Measurements from ENCODE around the gene METTL9. TPM values are rescaled to one million over a fixed set of nuclear protein-coding genes. Genes with fewer than 3 reads are reported as not detected.

Gene METTL9
- total and polyA plus RNA-seq, 2 of the 13 experiments (the other 11 are each of a cell fraction or from before 2014, with no cell fraction given) = 123 to 204 TPM

GRCh38 chr16:21600031-21600773 is 825 bp downstream of the METTL9 start (continued):
- TF ChIP-seq CBX5 (CRISPR knock-in tag; IDR thresholded peaks at IDR 0.05; ENCODE audit: borderline replicate concordance) (peak; percentile 62; the same call in 1 of the 2 replicates), ZKSCAN5 (CRISPR knock-in tag; IDR thresholded peaks at IDR 0.05) (no peak), NBN (conservative IDR thresholded peaks at IDR 0.05) (no peak), ZNF598 (CRISPR knock-in tag; IDR thresholded peaks at IDR 0.05; ENCODE audit: borderline replicate concordance) (no peak), ZMYM3 (CRISPR knock-in tag; IDR thresholded peaks at IDR 0.05) (0 out of 2 replicates have a peak, but pooled peaks have one; percentile 18), SMARCC2 (IDR thresholded peaks at IDR 0.05) (no peak), ZNF580 (CRISPR knock-in tag; IDR thresholded peaks at IDR 0.05; ENCODE audit: borderline replicate concordance, low read depth) (no peak; the same call in 1 of the 2 replicates), MZF1 (CRISPR knock-in tag; IDR thresholded peaks at IDR 0.05; ENCODE audit: borderline replicate concordance) (no peak), THAP11 (CRISPR knock-in tag; IDR thresholded peaks at IDR 0.05) (0 out of 2 replicates have a peak, but pooled peaks have one; percentile 25), SKI (IDR thresholded peaks at IDR 0.05; ENCODE audit: partially characterized antibody) (no peak), THAP8 (CRISPR knock-in tag; IDR thresholded peaks at IDR 0.05; ENCODE audit: borderline replicate concordance) (no peak; the same call in 1 of the 2 replicates), KDM4B (CRISPR knock-in tag; IDR thresholded peaks at IDR 0.05) (no peak), KIAA2018 (CRISPR knock-in tag; IDR thresholded peaks at IDR 0.05; ENCODE audit: borderline replicate concordance) (no peak), SRSF1 (optimal IDR thresholded peaks at IDR 0.05; ENCODE audit: low read depth, low read length) (no peak), HOXA9 (CRISPR knock-in tag; IDR thresholded peaks at IDR 0.05; ENCODE audit: borderline replicate concordance) (no peak), GABPB1 (CRISPR knock-in tag; IDR thresholded peaks at IDR 0.05) (no peak), MTF1 (CRISPR knock-in tag; IDR thresholded peaks at IDR 0.05) (no peak), CEBPG (CRISPR knock-in tag; IDR thresholded peaks at IDR 0.05) (peak; percentile 60), NFE2 (CRISPR knock-in tag; IDR thresholded peaks at IDR 0.05) (no peak), NFATC3 (CRISPR knock-in tag; IDR thresholded peaks at IDR 0.05) (no peak), ARID2 (CRISPR knock-in tag; IDR thresholded peaks at IDR 0.05; ENCODE audit: borderline replicate concordance) (no peak; the same call in 1 of the 2 replicates), FLYWCH1 (CRISPR knock-in tag; IDR thresholded peaks at IDR 0.05) (no peak)

Data from HepG2 (cell line).